HG02610 (cell line): Measurements from ENCODE around the gene HVCN1.

Experiments used
- ATAC-seq: cut with Tn5 transposase; IDR thresholded peaks from one replicate; pipeline ENCODE4 v1.9.1; 2021; ENCODE audit warnings: mild to moderate bottlenecking, moderate library complexity; ENCODE audit not compliant: unreplicated experiment

The HVCN1 gene

GRCh38 chr12:110699591-110700445 is 10.9 kb upstream of the HVCN1 start:
- no peak for ATAC-seq

DNA sequence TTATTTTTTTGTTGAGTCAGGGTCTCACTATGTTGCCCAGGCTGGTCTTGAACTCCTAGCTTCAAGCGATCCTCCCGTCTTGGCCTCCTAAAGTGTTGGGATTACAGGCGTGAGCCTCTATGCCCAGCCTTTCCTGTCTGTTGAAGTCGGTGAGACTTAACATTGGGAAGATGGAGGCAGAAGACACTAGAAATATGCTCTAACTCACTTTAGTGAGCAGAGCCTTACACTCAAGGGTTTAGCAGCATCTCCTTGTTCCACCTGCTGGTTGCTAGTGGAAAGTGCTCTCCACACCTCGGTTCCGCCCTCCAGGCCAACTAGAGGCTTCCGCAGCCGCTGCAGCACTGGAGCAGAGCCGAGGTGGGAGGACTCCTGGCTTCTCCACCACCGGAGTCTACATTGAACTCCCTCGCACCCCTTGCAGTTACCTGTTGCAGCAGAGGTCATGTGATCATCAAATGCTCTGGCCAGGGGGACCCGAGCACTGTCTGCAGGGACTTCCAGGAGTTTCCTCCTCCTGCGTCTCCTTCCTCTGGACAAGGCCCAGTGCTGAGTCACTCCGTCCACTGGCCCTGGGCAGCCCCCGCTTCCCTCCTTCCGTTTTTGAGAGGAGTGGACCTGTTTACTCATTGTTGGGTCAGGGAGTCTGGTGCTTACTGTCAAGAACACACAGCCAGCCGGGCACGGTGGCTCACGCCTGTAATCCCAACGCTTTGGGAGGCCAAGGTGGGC is 9.4 kb upstream of the HVCN1 start:
- peak; percentile 87 for ATAC-seq

DNA sequence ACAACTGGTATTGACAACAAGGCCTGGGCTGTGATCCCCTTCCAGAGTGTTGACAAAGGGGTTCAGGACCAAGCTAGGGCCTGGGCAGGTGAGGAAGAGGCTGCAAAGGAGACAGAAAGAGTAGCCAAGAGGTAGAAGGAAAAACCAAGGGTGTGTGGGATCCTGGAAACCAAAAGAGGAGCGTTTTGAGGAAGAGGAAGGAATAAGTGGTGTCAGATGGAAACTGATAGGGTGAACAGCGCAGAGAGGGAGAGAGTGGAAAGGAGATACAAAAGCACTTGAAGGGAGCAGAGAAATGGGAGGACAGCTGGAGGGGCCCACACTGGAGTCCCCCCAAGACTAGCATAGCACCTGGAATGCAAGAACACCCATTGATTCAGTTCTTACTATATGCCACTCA is 8.3 kb upstream of the HVCN1 start:
- ATAC-seq: no peak

DNA sequence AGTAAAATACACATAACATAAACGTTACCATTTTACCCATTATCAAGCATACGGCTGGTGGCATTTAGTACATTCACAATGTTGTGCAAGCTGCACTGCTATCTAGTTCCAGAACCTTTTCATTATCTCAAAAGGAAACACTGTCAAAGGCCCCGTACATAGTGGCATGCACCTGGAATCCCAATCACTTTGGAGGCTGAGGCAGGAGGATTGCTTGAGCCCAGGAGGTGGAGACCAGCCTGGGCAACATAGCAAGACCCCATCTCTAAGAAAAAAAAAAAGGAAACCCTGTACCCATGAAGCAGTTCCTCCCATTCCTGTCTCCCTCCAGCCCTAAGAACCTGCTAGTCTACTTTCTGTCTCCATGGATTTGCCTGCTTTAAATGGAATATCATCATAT is 7.4 kb upstream of the HVCN1 start:
- no peak for ATAC-seq

DNA sequence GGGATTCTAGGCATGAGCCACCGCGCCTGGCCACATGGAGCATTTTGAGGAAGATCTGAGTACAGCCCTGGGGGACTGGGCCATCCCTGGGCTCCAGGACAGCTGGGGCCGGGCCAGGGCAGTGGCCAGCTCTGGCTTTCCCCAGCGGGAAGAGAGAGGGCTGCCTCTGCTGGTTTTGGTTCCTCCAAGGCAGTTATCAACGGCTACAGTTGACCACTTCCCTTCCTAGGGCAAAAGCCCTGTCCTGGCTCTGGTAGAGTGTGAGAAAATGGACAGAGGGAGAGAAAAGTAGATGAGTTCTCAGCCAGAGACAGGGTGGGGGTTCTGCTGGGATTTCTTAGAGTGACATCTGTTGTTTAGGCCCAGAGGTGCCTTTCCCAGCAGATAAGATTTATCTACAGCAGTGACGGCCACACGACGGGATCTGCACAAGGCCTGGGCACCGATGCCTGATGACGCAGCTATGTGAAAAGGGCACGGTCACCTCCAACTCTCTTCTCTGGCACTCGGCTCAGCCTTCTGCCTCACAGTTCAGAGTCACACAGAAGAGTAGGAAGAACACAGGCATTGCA is 5.5 kb upstream of the HVCN1 start:
- ATAC-seq: no peak

GRCh38 chr12:110693731-110694130 is 4.8 kb upstream of the HVCN1 start:
- no peak for ATAC-seq

DNA sequence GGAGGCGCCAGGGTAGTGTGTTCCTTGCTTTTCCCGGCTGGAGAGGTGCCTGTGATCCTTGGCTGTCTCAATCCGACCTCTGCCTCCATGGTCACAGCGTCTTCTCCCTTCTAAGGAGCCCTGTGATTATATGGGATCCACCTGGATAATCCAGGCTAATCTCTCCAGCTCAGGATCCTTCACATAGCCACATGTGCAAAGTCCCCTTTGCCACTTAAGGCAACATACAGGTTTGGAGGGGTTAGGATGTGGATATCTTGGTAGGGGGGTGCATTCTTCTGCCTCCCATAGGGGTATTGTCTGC is 1.2 kb upstream of the HVCN1 start:
- ATAC-seq: no peak

DNA sequence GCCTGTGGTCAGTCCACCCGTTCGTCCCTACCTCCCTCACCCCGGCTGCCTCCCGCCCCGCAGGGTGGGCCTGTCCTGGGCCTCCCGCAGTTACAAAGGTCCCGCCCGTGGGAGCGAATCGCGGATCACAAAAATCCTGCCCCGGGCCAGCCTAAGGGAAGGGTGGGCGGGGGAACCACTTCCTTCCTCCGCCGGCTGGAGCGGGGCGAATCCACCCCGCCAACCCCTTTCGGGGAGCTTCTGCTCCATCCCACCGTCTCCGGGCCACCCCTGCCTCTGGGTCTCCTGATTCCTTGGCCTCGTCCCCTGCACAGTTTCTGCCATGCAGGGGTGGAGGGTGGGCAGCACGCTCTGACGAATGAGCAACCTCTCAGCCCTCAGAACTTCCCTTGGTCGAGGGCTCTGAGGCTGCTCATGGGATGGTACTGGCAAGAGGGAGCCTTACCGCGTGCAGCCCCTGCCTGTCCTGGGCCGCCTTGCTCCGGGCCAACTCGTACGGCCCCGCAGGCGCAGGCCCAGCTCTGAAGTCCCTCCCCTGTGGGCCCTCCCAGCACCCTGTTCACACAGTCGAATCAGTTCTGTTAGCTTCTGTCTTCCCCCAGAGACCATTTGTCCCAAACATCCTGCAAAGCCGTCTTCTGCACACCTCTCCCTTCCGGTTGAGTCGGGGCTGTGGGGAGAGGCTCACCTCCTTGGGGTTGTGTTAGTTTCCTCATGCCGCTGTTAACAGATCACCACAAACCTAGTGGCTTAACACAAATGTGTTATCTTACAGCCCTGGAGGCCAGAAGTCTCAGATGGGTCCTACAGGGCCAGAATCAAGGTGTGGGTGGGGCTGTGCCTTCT is 589 bp upstream of the HVCN1 start:
- peak; percentile 61 for ATAC-seq

GRCh38 chr12:110687396-110688169 is 1.3 kb downstream of the HVCN1 start:
- ATAC-seq: no peak

DNA sequence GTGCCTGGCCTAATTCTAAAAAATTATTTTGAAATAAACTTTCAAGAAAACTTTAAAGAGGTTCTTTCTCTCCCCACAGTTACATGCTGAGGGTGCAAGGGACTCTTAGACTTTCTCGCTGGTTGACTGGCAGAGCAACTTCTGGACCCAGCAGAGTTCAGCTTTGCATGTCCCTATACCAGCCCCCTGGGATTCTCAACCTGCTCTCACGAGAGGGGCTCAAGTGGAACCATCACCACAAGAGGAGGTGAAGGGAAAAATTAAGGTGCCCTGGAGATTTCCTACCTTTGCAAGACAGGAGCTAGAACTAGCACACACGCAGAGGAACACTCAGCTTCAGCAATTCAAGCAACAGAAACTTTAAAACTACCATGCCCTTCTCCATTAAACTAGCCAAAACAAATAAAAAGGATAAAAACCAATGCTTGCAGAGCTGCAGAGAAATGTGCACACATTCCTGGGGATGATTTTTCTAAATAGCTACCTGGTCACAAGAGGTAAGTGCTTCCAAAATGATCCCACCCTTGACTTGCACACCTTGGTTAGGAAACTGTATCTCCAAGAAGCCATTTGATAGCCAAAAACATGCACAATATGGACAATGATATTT is 2.5 kb downstream of the HVCN1 start:
- no peak for ATAC-seq

- no peak for ATAC-seq
Observed at GRCh38 chr12:110684312-110684836, 4.5 kb downstream of the HVCN1 start.

DNA sequence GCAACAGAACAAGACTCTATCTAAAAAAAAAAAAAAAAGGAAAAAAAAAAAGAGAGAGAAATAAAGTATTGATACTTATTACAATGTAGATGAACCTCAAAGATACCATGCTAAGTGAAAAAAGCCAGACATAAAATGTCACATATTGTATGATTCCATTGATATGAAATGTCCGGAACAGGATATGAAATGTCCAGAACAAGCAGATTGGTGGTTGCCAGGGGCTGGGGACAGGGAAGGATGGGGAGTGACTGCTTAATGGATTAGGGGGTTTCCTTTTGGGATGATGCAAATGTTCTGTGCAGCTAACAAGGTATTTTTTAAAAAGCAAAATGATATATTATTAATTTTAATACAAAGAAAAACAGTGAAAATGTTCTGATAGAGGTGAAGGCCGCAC is 5.0 kb downstream of the HVCN1 start:
- no peak for ATAC-seq

DNA sequence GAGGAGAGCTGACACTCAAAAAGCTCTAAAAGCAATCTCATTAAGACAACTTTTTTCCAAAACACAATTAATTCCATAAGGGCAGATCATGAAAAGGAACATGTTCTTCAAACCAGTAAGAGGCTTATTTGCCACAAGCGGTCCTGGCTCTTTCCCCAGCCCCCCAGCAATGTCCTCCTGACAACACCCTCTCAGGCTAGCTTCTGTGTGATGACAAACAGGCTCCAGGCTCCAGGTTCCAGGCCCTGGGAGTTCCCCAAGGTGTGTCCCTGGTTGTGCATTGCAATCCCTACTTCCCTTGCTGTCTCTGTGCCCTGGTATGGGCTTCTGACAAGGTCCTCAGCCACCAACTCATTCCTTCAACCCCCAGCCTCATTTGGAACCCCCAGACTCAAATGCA is 8.9 kb downstream of the HVCN1 start:
- ATAC-seq: no peak

GRCh38 chr12:110679201-110679600 is 9.7 kb downstream of the HVCN1 start:
- ATAC-seq: no peak

DNA sequence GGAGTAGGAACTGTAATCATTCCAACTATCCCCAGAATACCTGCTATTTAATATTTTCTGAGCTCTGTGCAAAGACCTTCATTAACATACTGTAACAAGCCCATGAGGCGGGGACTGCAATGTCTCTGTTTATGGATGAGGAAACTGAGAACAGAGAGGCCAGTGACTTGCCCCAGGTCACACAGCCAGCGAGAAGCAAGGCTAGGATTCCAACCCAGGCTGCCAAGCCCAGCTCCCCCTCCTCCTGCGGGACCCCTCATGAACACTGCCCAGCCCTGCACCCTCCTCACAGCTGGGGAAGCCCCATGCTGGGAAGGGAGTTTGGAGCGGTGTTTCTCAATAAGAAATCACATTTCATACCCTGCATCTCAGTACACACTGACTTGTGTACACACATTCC is 10.9 kb downstream of the HVCN1 start:
- ATAC-seq: peak; percentile 3

- ATAC-seq: peak; percentile 78
Observed at GRCh38 chr12:110677206-110677911, 11.6 kb downstream of the HVCN1 start.

DNA sequence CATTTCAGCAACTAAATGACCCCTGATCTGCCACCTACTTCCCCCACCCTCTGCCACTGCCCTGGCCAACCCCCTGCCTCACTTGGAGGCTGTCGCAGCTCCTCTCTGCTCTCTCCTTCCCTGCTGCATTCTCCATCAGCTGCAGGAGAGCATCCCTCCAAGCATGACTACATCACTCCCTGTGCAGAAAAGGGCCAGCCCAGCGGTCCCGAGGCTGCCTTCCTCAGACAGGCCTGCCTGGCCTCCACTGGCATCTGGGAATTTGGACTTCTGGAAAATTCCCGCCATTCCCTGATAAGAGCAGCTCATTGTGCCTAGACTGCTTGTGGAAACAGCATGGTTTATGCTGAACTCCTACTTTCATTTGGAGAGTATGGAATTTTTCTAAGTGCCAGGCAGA is 12.7 kb downstream of the HVCN1 start:
- no peak for ATAC-seq

DNA sequence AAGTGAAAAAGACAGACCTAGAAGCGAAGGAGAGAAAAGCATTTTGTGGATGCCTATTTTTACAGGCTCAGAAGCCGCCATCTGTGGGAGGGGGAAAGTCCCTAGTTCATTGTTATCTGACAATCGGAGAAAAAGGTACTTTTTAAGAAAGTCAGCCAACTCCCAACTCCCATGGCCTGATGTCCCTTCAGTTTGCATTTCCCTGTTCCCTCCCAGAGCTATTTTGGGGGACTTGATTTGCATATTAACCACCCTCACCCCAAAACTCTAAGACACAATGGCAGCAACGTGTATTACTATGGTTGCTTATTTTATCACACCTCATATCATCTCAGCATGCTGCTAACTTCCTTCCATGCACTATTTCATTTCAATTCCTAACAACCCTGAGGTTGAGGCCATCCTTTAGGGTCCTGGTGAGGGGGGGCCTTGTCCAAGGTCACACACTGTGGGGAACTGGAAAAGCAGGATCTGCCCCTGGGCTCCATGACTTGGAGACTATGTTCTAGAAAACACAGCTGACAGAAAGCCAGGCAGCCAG is 18.7 kb downstream of the HVCN1 start:
- ATAC-seq: peak; percentile 56

GRCh38 chr12:110669193-110669502 is 19.8 kb downstream of the HVCN1 start:
- ATAC-seq: no peak
